K562 (cell line): ENCODE data around the gene PSMD2. TPM values are rescaled to one million over a fixed set of nuclear protein-coding genes. Genes with fewer than 3 reads are reported as not detected.
A peak's percentile ranks its signal among the peaks of the same experiment; 100 is the strongest.

ENCODE experiments used
- ATAC-seq: fragments of 200-7000 bp; cut with Tn5 transposase; 3 replicates; pipeline ENCODE4 v1.9.1; 2020; ENCODE audit warnings: moderate library complexity
- BruUV-seq: library from RNA; stranded (reverse); fragments of 400-500 nt; replicated peaks from 2 replicates; lab custom pipeline; 2021; lab: Mats Ljungman, UMichigan
- CTCF ChIA-PET: fragments of 300-600 bp; formaldehyde crosslinking; extraction: SDS; loops from one replicate; lab custom pipeline; 2021; ENCODE audit warnings: low intra/inter-chr PET ratio; lab: Yijun Ruan, JAX
- POLR2A ChIA-PET: fragments of 300-600, 350-650 bp; sonication (Branson Sonifier 250); formaldehyde crosslinking; extraction: SDS; loops from one replicate; lab custom pipeline; 2021; ENCODE audit warnings: antibody characterized with exemption, inconsistent platforms; lab: Yijun Ruan, JAX
- DNase-seq, 4 experiments: peaks; one replicate each; pipeline versions ENCODE4 v3.0.0 to v3.0.0-alpha.2; 2011 to 2018; ENCODE audit warnings: low spot score in 3 of 4, mixed read lengths in 3 of 4; ENCODE audit errors: extremely low read depth in 1 of 4
- FAIRE-seq: peaks from 2 replicates; lab custom pipeline; 2011; peaks lifted over from hg19 to GRCh38; lab: Jason Lieb, UNC
- H2AFZ ChIP-seq: 2 replicates; pipeline ENCODE4 v1.6.0; 2011; ENCODE audit warnings: low read depth, low read length, control low read depth, inconsistent platforms
- H3K27ac ChIP-seq: fragments of 200-600 bp; 3 replicates; pipeline ENCODE4 v1.8.0; 2011; ENCODE audit warnings: low read depth, mild to moderate bottlenecking, control low read depth, inconsistent platforms, low read length, moderate library complexity, mixed read lengths; ENCODE audit errors: extremely low read depth
- H3K27me3 ChIP-seq, 2 experiments: fragments of 300-600 bp in 1 of 2; 2 replicates in 1 of 2; 3 replicates in 1 of 2; pipeline versions ENCODE4 v1.6.0 to v1.8.0; 2011; ENCODE audit warnings: inconsistent platforms in 2 of 2, low read length in 2 of 2, mild to moderate bottlenecking in 1 of 2, mixed read lengths in 1 of 2, moderate library complexity in 1 of 2; ENCODE audit not compliant: control insufficient read depth in 2 of 2, insufficient read depth in 2 of 2
- H3K36me3 ChIP-seq: fragments of 300-600 bp; 3 replicates; pipeline ENCODE4 v1.8.0; 2011; ENCODE audit warnings: mild to moderate bottlenecking, low read length, inconsistent platforms; ENCODE audit not compliant: control insufficient read depth, insufficient read depth
- H3K4me1 ChIP-seq, 2 experiments: fragments of 200-600 bp in 1 of 2; replicated peaks in 1 of 2; 2 replicates in 1 of 2; 3 replicates in 1 of 2; pipeline versions ENCODE4 v1.5.1 to v1.8.0; 2011; ENCODE audit warnings: inconsistent platforms in 2 of 2, low read length in 2 of 2, mild to moderate bottlenecking in 1 of 2, mixed read lengths in 1 of 2, moderate library complexity in 1 of 2; ENCODE audit not compliant: control insufficient read depth in 2 of 2, insufficient read depth in 2 of 2
- H3K4me2 ChIP-seq: 2 replicates; pipeline ENCODE4 v1.6.1; 2011; ENCODE audit warnings: low read length, control low read depth, inconsistent platforms, mixed read lengths; ENCODE audit not compliant: insufficient read depth
- H3K4me3 ChIP-seq: fragments of 200-600 bp; sonication (generic), shearing (Covaris generic); 2 replicates; pipeline ENCODE4 v1.5.1; 2016; ENCODE audit warnings: control low read depth, inconsistent platforms
- H3K79me2 ChIP-seq: fragments of 200-600 bp; 3 replicates; pipeline ENCODE4 v1.8.0; 2011; ENCODE audit warnings: low read length, inconsistent platforms; ENCODE audit not compliant: control insufficient read depth, insufficient read depth
- H3K9ac ChIP-seq, 2 experiments: 2 replicates each; pipeline versions ENCODE4 v1.6.0 to v1.6.1; 2011; ENCODE audit warnings: low read depth in 2 of 2, low read length in 2 of 2, control low read depth in 1 of 2, inconsistent platforms in 1 of 2, mild to moderate bottlenecking in 1 of 2, mixed read lengths in 1 of 2; ENCODE audit not compliant: insufficient read depth in 1 of 2
- H3K9me1 ChIP-seq: one replicate; pipeline ENCODE4 v1.6.0; 2011; ENCODE audit warnings: inconsistent platforms, mild to moderate bottlenecking, low read length, moderate library complexity; ENCODE audit not compliant: control insufficient read depth, insufficient read depth
- H3K9me3 ChIP-seq: replicated peaks from 2 replicates; pipeline ENCODE4 v1.5.1; 2011; ENCODE audit warnings: low read depth, low read length, inconsistent platforms; ENCODE audit not compliant: control insufficient read depth, insufficient read depth
- H4K20me1 ChIP-seq: replicated peaks from 2 replicates; pipeline ENCODE4 v1.6.1; 2011; ENCODE audit warnings: low read length, inconsistent platforms, mixed read lengths; ENCODE audit not compliant: control insufficient read depth, insufficient read depth
- MTF1 ChIP-seq: fragments of 250-450 bp; sonication (Bioruptor Pico); IDR thresholded peaks from 2 replicates; pipeline ENCODE4 v1.9.0; 2021; ENCODE audit warnings: moderate library complexity, mild to moderate bottlenecking, inconsistent platforms, borderline replicate concordance
- MYBL2 ChIP-seq, 2 experiments: fragments of 450-650 bp in 1 of 2; sonication (generic) in 1 of 2; formaldehyde crosslinking in 1 of 2; IDR thresholded peaks; 2 replicates each; pipeline versions ENCODE4 v1.6.1 to v1.8.1; 2017 to 2022; ENCODE audit warnings: borderline replicate concordance in 1 of 2, inconsistent platforms in 1 of 2, low read depth in 1 of 2, mild to moderate bottlenecking in 1 of 2, missing genetic modification reagents in 1 of 2, moderate library complexity in 1 of 2
- RBM17 ChIP-seq: fragments of 200-400 bp; formaldehyde crosslinking; IDR thresholded peaks from 2 replicates; pipeline ENCODE4 v1.6.1; 2017; ENCODE audit warnings: low read depth, mild to moderate bottlenecking, low read length, borderline replicate concordance
- XRCC5 ChIP-seq: fragments of 200-400 bp; formaldehyde crosslinking; IDR thresholded peaks from 2 replicates; pipeline ENCODE4 v1.6.1; 2017; ENCODE audit warnings: low read depth, mild to moderate bottlenecking, low read length
- ZKSCAN3 ChIP-seq: fragments of 250-450 bp; sonication (Bioruptor Pico); IDR thresholded peaks from 2 replicates; pipeline ENCODE4 v1.4.0; 2020
- WGBS: fragments of 100-300 bp; shearing (Covaris generic); methylation state at CpG from one replicate; pipeline ENCODE4 v1.1.6; 2016; ENCODE audit warnings: low coverage, mixed read lengths; ENCODE audit not compliant: insufficient coverage; ENCODE audit errors: missing lambda C conversion rate; 5-methylcytosine and 5-hydroxymethylcytosine counted together
- in situ Hi-C: fragments of 300-500 bp; cut with MboI; formaldehyde crosslinking; loops from 4 replicates; pipeline ENCODE4 v1.15.0; 2018; ENCODE audit warnings: inconsistent platforms, mixed read lengths
- intact Hi-C: fragments of 100-400 bp; cut with micrococcal nuclease; formaldehyde crosslinking; loops from 2 replicates; pipeline ENCODE4 v1.14.2; 2022
- polyA plus RNA-seq, 8 experiments: library from polyadenylated mRNA; depleted of rRNA in 4 of 8; stranded (reverse) in 5 of 8; unstranded in 3 of 8; fragments of >200 nt; fragmentation: Nextera tagmentation in 2 of 8; fragmentation: Illumina TruSeq in 1 of 8; extraction: Ambion mirVana in 2 of 8; extraction: Trizol in 1 of 8; gene quantifications; 2 replicates each; pipeline versions ENCODE4 v1.2.1 to v1.2.3, GENCODE V29; 2011 to 2014; ENCODE audit warnings: inconsistent platforms in 1 of 8, missing spikeins in 1 of 8
- total RNA-seq, 7 experiments: library from RNA; depleted of rRNA in 6 of 7; stranded (reverse); fragments of >200 nt in 6 of 7; fragmentation: Illumina TruSeq in 2 of 7; extraction: Trizol in 2 of 7; gene quantifications; 2 replicates each; pipeline versions ENCODE4 v1.2.1 to v1.2.3, GENCODE V29; 2011 to 2021; ENCODE audit warnings: low replicate concordance in 1 of 7
- TF ChIP-seq, protein P1 (sequence below), 2 experiments: IDR thresholded peaks; 2 replicates each; pipeline ENCODE4 v1.6.1; 2011; ENCODE audit warnings: borderline replicate concordance in 1 of 2, control low read depth in 1 of 2, low read depth in 1 of 2, low read length in 1 of 2, mild to moderate bottlenecking in 1 of 2, mixed read lengths in 1 of 2, moderate library complexity in 1 of 2; ENCODE audit not compliant: insufficient read depth in 1 of 2, insufficient read length in 1 of 2, poor library complexity in 1 of 2, severe bottlenecking in 1 of 2; ENCODE audit errors: extremely low read depth in 1 of 2

The PSMD2 gene
- total and polyA plus RNA-seq, 9 of the 15 experiments (the other 6 are each of a cell fraction or from before 2014, with no cell fraction given): 152 to 484 (median 295) TPM

DNA sequence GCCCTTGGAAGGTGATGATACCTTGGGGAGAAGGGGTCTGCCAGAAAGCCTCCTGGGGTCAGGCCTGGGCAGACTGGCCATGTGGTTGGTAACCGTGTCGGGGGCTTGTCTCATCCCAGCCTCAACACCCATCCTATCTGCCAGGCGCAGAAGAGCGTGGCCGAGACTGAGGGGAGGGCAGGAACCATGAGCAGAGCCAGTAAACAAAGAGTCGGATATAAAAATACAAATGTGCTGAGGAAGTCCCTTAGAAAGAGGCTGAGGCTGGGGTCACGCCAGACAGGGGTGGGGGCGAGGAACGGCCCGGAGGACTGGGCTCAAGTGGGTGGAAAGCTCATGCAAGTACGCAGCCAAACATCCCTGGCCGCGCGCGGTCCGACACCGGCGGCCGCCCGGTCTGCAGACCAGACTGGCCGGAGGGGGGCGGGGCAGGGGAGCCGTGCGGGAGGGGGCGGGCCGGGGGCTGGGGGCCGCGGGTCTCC lies 39.6 kb upstream of the PSMD2 start:
- 18% methylated on average over 21 of the region's 28 CpGs for WGBS
- TF ChIP-seq MYBL2 (IDR thresholded peaks at IDR 0.05; ENCODE audit: low read depth) (no peak), MYBL2 (CRISPR knock-in tag; IDR thresholded peaks at IDR 0.05; ENCODE audit: borderline replicate concordance) (no peak), XRCC5 (no peak), ZKSCAN3 (no peak), RBM17 (no peak), MTF1 (CRISPR knock-in tag) (no peak)
- TF ChIP-seq, protein P1, sequence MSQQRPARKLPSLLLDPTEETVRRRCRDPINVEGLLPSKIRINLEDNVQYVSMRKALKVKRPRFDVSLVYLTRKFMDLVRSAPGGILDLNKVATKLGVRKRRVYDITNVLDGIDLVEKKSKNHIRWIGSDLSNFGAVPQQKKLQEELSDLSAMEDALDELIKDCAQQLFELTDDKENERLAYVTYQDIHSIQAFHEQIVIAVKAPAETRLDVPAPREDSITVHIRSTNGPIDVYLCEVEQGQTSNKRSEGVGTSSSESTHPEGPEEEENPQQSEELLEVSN (IDR thresholded peaks at IDR 0.05; ENCODE audit: borderline replicate concordance in 1 of 2, extremely low read depth in 1 of 2, insufficient read depth in 1 of 2, insufficient read length in 1 of 2, low read depth in 1 of 2, low read length in 1 of 2, poor library complexity in 1 of 2, severe bottlenecking in 1 of 2): no peak
- Histone ChIP-seq H3K36me3 (no peaks in the 10 kb centered on the region), H3K27me3 (peaks cover 10 to 31% of the 10 kb centered on the region in 2 experiments; a peak in 4 of 5 replicates), H3K9me1 (no peaks in the 10 kb centered on the region), H2AFZ (no peak overlapping the region), H3K79me2 (no peaks in the 10 kb centered on the region; the same call in 2 of the 3 replicates), H3K27ac (no peak overlapping the region), H3K9ac (peak overlapping the region in 1 of 2 experiments; percentile 45; a peak in 1 of 4 replicates), H3K4me2 (no peak overlapping the region), H3K4me1 (peaks cover 14 to 36% of the 10 kb centered on the region in 2 experiments; a peak in 4 of 5 replicates), H4K20me1 (peaks cover 34% of the 10 kb centered on the region), H3K9me3 (no peaks in the 10 kb centered on the region), H3K4me3 (no peak overlapping the region)
- ChIA-PET POLR2A (no interaction called here), CTCF (interaction anchor here (0.6 kb wide), 1 partner anchor 9 kb away, joined by 3 read pairs; no protein-coding TSS in a partner anchor)
- intact Hi-C loops (no loop called here), in situ Hi-C loops (no loop called here)
- DNase-seq: no peak
- no peak for FAIRE-seq
- BruUV-seq: no TSS peak
- peak; percentile 11 for ATAC-seq
